Right renal cortex interstitium (tissue), 3 donors: ENCODE measurements around the gene LITAFD. TPM values are rescaled to one million over a fixed set of nuclear protein-coding genes. Genes with fewer than 3 reads are reported as not detected.
"Not testable (repeated sequence)": the region's sequence is repeated elsewhere in the genome, so short reads cannot be mapped to it uniquely, and the experiment has no call there.

Experiments used
- DNase-seq, 3 donors: peaks; one replicate each; pipeline ENCODE4 v3.0.0-alpha.2; 2013; ENCODE audit warnings: low read depth in 3 of 3, low spot score in 2 of 3
- polyA plus RNA-seq, 3 donors: library from polyadenylated mRNA; unstranded; fragments of 120-200 nt; gene quantifications; one replicate each; pipeline ENCODE4 v1.2.1, GENCODE V29; 2013; ENCODE audit not compliant: insufficient read length in 3 of 3

The LITAFD gene
- not detected for polyA plus RNA-seq

GRCh38 chr16:8882041-8882617 is at the start of gene LITAFD:
LITAFD (plus strand) TSS chr16:8882351; CDS start chr16:8884356, 2,005 bp downstream.
- DNase-seq = no peak

- no peak for DNase-seq
Measured at GRCh38 chr16:8832717-8833105, 49.4 kb upstream of the LITAFD start.

DNA sequence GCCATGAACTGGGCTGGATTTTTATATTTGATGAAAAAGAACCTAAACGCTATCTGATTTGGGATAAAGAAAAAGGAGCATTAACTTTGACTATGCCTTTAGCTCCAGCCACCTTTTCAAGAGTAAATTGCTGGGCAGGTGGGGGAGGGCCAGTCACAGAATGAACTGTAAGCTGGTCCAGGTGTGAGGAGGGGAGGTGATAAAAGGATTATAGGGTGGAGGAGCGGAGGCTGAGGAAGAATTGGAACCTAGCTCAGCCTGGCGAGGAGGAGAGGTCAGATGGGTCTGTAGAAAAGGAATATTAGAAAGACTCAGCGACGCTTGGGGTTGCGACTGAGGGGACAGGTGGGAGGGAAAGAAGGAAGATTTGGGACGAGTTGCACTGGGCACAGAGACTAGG is 45.4 kb upstream of the LITAFD start:
- DNase-seq = not testable (repeated sequence)

DNA sequence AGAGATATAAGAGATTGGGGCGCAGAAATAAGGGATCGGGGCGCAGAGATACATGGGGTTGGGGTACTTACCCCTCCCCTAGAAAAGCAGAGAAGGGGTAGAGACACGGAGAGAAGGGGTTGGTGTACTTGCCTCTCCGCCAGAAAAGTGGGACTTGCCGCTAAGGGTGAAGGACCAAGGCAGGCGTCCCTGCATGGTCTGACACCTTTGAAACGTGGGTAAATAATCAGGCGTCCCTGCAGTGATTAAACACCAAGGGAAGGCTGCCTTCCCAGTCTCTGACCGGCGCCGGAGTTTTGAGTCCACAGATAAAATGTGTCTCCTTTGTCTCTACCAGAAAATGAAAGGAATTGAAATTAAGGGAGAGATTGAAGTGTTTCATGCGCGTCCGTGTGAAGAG is 44.6 kb upstream of the LITAFD start:
- DNase-seq = not testable (repeated sequence)

DNA sequence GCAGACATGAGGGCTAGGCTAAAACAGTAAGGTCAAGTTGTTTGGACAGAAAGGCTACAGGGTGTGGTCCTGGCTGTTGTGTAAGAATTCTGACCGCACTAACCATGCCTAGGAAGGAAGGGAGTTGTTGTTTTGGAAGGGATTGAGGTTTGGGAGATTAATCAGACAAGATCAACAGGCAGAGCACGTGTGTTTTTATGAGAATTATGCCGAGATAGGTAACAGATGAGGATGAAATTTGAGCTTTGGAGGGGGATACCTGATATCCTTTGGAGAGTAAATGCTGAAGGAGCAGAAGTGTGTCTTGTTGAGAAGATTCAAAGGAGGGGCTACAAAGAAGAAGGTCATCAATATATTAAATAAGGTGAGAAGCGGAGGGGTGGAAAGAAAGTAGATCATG is 40.1 kb upstream of the LITAFD start:
- not testable (repeated sequence) for DNase-seq

DNA sequence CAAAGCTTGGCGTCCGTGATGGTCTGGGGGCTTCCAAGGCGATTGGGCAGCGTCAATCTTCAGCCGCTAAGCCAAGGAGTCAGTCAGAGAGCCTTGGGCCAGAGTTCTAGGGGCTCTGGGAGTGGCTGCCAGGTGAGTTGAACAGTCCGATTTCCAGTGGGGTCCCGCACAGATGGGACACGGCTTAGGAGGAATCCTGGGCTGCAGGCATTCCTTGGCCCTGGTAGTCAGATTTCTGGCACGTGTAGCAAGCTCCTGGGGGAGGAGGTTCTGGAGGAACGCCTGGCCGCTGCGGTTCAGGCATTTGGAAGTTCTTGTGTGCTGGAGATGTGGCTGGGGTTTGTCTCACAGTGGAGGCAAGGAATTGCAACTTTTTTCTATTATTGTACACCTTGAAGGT is 38.9 kb upstream of the LITAFD start:
- not testable (repeated sequence) for DNase-seq

DNA sequence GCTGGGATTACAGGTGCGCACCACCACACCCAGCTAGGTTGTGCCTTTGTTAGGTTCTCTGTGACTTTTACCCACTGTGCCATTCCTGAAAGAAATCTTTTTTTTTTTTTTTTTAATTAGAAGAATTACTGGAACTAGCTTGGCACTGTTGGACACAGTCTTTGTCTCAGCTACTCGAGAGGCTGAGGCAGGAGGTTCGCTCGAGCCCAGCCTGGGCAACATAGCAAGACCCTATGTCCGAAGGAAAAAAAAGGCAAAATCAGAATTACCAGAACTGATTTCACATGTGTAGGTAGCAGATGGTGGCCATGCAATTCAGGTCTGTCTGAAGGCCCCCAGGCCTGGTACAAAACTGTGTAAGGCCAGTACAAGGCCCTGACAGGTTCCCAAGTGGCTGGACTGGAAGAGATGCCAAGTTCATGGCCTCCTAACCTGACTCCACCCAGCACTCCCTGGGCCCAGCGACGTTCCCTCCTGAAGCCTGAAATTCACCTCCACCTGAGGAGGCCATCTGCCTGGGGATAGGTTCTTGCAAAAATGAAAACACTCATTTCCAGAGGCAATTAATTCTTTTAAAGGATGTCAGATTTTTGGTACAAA is 36.4 kb upstream of the LITAFD start:
- DNase-seq = no peak

DNA sequence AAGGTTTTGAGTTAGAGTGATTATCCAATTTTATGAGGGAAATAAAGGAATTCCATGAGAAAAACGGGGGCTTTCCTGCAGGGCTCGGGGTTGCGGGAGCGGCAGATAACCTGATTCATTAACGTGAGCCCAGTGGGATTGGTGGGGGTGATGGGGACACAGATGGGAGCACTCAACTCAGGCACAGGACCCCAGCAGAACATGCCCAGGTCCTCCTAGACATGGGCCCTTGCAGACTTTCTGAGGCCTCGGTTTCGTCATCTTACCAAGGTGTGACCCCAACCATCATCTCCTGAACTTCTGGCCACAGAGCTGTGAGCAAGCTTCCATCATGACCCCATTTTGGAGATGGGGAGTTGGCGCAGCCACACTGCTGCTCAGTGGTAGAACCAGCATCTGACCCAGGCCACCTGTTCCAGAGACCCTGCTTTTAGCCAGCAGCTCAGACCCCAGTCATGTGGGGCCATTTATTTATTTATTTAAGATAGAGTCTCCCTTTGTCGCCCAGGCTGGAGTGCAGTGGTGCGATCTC is 35.7 kb upstream of the LITAFD start:
- DNase-seq = no peak

- DNase-seq = no peak
Measured at GRCh38 chr16:8847145-8847544, 35.0 kb upstream of the LITAFD start.

DNA sequence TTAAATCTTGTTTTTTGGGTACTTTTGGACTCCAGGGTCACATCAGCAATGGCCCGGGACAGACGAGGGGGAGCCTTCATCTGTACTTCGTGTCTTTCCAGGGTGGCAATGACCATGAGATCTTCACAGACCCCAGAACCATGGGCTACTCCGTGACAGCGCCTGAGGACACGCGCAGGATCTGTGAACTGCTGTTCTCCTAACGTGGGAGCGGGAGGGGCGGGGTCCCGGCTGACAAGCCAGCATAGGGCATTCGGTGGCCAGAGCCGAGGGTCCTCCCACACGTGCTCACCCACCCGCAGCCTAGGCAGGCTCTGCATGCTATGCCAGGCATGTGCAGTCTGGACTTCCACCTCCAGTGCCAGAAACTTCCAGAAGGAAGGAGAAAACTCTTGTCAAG is 34.5 kb upstream of the LITAFD start:
- no peak for DNase-seq

- no peak for DNase-seq
Measured at GRCh38 chr16:8848231-8848938, 33.8 kb upstream of the LITAFD start.

GRCh38 chr16:8848939-8849391 is 33.2 kb upstream of the LITAFD start:
- DNase-seq = no peak

- no peak for DNase-seq
Measured at GRCh38 chr16:8849411-8850011, 32.6 kb upstream of the LITAFD start.

DNA sequence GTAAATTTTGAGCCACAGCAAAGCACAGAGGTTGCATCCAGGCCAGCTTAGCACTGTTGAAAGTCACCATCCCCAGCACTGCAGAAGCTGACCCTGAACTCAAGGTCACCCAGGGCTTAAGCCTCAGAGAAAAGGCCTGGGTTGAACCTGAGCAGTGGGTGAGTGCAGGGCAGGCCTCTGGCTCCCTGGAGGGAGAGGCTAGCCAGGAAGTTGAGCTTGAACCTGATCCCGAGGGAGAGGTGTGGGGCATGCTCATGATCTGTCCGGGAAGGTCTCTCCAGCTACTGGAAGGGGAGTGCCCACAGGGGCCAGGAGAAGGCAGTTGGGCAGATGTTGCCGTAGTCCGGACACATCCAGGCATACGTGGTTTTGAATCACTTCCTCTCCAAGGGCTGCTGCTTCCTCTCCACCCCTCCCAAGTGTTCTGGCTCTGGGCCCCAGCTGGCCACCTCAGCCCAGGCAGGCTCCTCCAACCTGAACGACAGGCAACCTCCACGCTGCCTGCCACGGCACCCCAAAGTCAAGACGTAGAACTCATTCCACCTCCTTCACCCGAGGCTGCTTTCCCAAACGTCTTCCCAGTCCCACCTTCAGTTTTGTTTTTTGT is 31.8 kb upstream of the LITAFD start:
- no peak for DNase-seq

- no peak for DNase-seq
Measured at GRCh38 chr16:8851761-8852403, 30.3 kb upstream of the LITAFD start.

GRCh38 chr16:8852534-8852933 is 29.6 kb upstream of the LITAFD start:
- DNase-seq = no peak

GRCh38 chr16:8853150-8853549 is 29.0 kb upstream of the LITAFD start:
- no peak for DNase-seq

DNA sequence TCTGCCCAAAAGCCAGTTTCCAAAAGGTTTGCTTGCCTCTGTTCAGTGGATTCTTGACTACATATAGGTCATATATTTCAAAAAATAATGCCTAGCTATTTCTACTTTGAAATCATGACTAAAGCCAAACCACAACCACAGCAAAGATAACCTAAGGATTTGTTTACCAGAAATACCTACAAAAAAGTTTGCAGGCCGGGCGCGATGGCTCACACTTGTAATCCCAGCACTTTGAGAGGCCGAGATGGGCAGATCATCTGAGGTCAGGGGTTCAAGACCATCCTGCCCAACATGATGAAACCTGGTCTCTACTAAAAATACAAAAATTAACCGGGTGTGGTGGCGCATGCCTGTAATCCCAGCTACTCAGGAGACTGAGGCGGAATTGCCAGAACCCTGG is 28.5 kb upstream of the LITAFD start:
- no peak for DNase-seq

DNA sequence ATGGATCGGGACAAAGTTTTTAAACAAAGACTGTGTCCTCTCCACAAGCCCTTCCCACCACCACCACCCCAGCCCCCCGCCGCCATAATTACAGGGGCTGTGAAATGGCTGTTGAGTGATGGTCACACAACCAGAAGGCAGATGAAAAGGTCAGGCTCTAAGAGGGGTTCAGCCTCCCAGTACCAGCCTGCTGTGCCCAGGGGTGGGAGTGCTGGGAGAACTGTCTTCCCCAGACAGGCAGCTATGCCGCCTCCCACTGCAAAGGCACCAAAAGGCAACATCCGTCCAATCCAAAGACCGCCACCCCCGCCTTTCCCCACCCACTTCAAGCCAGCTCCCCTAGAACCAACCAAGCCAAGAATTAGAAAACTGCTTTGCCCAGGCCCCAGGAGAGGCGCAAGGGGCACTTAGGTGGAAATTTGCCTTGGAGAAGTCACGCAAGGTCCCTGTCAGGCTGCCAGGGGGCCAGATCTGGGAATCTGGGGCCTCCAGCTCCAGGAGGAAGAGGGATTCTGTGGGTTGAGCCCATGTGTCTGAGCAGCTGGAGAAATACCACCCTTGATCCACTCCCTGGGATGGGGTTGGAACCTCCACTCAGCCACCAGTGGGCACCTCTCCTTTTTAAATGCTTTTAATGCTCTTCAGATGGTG is 27.7 kb upstream of the LITAFD start:
- DNase-seq = no peak
